VCaP (cell line): ENCODE data around the gene HLA-DRB1.

Experiments used
- H3K27ac ChIP-seq: fragments of 450-650 bp; 2 replicates; pipeline ENCODE4 v1.5.1; 2017
- TF ChIP-seq, protein P1 (sequence below): fragments of 450-650 bp; conservative IDR thresholded peaks from 2 replicates; pipeline ENCODE4 v1.5.1; 2017; ENCODE audit warnings: mild to moderate bottlenecking, moderate library complexity

HLA-DRB1 gene

DNA sequence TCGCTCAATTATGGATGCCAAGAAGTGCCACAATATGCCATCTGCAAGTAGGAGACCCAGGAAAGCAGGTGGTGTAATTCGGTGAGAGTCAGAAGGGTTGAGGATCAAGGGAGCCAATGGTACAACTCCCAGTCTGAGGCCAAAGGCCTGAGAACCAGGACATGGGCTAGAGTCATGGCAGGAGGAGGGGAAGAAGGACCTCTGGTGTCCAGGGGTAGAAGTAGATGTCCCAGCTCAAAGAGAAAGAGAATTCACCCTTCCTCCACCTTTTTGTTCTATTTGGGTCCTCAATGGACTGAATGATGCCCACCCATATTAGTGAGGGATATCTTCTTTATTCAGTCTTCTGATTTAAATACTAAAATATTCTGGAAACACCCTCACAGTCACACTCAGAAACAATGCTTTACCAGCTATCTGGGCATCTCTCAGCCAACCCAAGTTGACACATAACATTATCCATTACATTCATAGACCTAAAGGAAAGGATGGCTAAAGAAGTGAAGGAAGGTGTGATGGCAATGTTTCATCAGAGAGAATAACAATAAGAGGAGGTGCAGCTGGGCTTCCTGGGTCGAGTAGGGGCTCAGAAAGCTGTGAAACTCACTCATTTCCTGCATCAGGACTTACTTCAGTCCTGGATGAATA lies 26.4 kb upstream of the HLA-DRB1 start:
- TF ChIP-seq, protein P1, sequence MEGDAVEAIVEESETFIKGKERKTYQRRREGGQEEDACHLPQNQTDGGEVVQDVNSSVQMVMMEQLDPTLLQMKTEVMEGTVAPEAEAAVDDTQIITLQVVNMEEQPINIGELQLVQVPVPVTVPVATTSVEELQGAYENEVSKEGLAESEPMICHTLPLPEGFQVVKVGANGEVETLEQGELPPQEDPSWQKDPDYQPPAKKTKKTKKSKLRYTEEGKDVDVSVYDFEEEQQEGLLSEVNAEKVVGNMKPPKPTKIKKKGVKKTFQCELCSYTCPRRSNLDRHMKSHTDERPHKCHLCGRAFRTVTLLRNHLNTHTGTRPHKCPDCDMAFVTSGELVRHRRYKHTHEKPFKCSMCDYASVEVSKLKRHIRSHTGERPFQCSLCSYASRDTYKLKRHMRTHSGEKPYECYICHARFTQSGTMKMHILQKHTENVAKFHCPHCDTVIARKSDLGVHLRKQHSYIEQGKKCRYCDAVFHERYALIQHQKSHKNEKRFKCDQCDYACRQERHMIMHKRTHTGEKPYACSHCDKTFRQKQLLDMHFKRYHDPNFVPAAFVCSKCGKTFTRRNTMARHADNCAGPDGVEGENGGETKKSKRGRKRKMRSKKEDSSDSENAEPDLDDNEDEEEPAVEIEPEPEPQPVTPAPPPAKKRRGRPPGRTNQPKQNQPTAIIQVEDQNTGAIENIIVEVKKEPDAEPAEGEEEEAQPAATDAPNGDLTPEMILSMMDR: no peak
- H3K27ac ChIP-seq: no peak overlapping the region

DNA sequence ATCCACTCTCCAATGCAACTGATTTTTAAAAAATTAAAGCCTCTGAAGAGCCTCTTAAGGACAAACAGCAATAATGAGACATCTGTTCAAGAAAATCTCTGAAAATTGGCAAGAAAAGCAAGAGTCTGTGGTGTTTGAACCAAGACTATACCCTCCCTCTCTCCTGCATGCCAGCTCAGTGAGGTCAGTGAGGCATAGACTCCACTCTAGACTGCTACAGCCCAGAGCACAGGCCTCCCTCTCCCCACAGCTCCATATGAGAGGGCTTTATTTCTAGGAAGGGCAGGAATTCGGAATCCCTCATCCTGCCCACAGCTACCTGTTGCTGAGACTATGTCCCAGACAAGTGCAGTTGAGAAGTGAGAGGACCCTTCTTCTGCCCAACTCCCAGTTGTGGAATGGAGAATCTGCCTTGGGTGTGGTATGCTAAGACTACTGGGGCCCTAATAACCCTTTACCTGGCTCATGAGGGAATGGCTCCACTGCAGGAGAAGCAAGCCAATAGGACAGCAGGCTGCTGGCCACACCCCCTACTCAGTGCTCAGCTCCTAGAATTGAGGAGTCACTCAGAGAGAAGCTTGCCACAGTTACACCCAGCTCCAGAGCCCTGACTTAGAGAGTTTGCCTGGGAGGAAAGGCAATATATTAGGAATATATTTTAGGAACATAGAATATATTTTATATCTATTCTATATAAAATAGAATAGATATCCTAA lies 24.9 kb upstream of the HLA-DRB1 start:
- TF ChIP-seq, protein P1: no peak
- H3K27ac ChIP-seq: no peak overlapping the region

DNA sequence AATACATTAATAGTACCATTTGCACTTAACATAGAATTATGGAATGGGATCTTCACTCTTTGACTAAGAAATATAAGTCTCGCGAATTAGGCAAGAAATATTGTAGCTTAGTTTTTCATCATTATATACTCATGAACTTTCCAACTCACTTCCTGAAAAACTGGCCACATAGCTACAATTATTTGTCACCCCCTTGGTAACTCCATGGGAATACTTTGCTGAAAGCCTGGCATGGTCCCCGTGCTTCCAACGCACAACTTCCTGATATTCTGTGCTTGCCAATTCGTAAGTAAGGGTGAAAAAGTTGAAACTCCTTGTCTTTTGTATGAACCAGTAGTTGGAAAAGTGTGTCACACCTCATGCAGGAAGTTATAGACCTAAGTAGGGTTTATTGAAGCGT lies 23.8 kb upstream of the HLA-DRB1 start:
- TF ChIP-seq, protein P1: no peak
- H3K27ac ChIP-seq: no peak overlapping the region

DNA sequence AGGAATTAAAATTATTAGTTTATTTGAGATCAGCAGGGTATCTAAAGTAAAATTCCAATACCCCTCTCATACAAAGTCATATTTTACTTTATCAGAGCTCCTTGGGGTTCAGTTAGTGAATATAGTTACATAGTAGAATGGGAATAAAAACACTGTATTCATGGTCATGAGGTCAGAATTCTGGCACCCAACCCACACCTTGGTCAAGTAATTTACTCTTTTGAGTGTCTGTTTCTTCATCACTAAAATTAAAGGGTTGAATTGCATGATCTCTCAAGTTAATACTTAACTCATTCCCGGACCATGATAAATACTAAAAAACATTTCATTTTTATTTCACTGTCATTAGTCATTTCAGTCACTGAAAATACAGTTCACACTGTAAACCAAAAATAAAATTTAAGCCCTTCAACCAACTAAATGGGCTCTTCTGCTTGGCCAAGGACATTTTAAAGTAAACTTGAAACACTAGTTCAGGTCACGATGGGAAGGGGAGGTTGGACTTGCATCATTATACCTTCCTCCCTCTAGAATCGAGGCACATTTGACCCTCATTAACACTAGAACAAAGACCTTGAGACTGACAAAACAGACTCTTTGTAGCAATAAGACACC lies 21.1 kb upstream of the HLA-DRB1 start:
- TF ChIP-seq, protein P1: no peak
- H3K27ac ChIP-seq: no peak overlapping the region

DNA sequence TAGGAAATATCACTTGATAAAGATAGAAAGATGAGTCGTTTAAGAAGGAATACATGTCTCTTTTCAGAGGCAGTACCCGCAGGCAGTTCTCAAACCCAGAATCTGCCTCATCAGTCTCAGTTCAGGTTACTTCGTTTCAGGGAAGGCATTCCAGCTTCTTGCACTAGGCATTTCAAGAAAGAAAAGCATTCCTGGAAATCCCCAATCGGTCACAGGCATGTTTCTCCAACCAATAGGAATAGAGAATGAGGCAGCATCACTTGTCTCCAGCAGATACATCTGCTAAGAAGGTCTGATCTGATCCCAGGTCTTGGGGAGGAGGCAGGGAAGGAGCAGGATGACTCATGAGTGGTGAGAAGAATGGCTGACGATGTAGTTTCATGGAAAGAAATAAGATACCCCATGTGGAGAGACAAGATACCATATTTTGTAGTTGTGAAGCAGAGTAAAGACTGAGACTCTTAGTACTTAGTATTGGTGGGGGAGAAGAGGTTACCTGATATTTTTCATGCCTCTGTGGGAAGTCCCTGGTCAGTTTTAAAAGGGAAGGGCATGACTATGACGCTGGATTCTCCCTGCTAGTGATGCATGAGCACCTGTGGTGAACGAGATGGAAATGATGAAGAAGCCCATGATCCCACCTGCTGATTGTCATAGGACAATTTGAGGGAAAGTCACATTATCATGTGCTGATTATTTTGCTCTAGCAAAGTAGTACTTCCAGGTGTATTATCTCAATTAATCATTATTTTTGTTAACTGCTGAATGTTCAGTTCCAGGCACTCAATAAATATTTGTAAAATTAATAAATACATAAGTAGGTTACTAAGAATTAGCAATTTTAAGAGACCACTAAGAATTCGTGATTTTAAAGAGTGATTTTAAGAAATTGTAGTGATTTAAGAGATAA lies 20.3 kb upstream of the HLA-DRB1 start:
- no peak overlapping the region for H3K27ac ChIP-seq
- TF ChIP-seq, protein P1: no peak

DNA sequence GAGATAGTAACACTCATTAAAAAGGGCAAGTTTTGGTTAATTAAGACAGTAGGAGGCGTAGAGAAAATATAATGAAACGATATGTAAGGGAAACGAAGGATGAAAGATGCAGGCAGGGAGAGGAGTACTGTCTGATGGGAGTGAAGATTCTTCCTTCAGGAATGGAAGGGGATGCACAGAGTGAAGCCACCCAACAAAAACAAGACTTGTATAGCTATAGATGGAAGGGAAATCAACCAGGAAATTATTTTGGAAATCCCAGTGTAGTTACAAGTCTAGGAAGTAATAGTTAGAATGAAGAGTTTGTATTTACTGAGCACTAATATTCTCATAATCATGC lies 19.7 kb upstream of the HLA-DRB1 start:
- TF ChIP-seq, protein P1: no peak
- no peak overlapping the region for H3K27ac ChIP-seq

DNA sequence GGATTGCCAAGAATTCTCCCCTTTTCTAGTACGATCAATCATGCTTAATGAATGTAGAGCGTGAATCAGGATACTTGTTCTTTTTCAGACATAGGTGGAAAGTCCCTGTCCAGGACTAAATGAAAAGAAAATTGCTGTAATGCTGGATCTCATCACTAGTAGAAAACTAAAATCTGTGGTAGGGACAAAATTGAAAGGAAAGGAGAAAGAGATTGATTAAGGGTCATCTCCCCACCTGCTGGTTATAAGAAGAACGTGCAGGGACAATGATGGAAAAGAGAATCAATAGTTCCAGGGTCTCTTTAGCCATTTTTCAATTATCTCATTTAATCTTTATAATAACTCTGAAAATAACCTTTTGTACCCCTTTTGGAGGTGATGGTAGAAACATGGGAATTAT lies 18.7 kb upstream of the HLA-DRB1 start:
- TF ChIP-seq, protein P1: no peak
- H3K27ac ChIP-seq: no peak overlapping the region
